Measurements from ENCODE around the gene INO80B.
"Not testable (repeated sequence)": the region's sequence is repeated elsewhere in the genome, so short reads cannot be mapped to it uniquely, and the experiment has no call there.

Gene INO80B

DNA sequence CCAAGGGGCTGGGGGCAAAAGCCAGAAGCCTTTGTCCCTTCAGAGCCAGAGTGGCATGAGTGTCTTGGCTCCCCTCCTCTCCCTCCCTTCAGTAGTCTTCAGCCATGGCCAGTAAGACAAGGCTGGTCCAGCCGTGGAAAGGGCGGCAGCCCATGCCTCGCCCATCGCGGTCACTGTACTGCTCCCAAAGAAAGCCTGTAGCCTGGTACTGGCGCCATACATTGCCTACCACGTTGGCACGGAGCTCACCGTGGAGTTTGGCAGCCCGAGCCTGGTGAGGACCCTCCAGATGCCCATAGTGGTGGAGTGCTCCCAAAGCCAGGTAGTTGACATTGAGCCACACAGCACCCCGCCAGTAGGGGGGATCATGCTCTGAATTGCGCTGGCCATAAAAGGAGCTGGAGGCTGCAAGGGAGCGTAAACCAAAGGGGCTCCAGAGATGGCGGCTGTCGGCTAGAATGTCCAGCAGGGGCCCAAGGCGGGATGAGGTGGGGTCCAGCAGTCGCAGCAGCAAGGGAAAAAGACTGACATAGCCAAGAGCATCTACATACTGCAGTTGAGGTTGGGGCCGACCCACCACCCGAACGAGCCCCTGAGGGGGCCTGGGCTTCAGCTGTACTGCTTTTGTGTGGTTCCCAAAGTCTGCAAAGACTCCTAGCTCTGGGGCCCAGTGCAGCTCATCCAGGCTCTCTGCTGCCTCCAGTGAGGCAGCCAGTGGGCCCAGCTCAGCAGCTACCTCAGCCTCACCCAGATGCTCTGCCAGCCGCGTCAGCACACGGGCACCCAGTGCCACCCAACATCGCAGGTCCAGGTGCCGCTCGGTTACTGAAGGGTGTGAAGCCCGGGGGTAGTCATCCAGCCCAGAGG is 6.5 kb downstream of the INO80B start:
- peak; percentile 60 for DNase-seq
- no peak overlapping the region for H3K27ac ChIP-seq
- H3K4me3 ChIP-seq (ENCODE audit: low read depth, low read length), result no peak overlapping the region
- TF ChIP-seq CTCF (IDR thresholded peaks at IDR 0.05; ENCODE audit: low read depth, low read length), result peak; percentile 46
- H3K36me3 ChIP-seq, result peaks cover 33% of the 10 kb centered on the region
- no peaks in the 10 kb centered on the region for H3K27me3 ChIP-seq (ENCODE audit: insufficient read depth, low read depth, severe bottlenecking)
- no peaks in the 10 kb centered on the region for H3K9me3 ChIP-seq (ENCODE audit: severe bottlenecking)

GRCh38 chr2:74462054-74462785 is 7.3 kb downstream of the INO80B start:
- no peaks in the 10 kb centered on the region for H3K9me3 ChIP-seq (ENCODE audit: severe bottlenecking)
- no peaks in the 10 kb centered on the region for H3K27me3 ChIP-seq (ENCODE audit: insufficient read depth, low read depth, severe bottlenecking)
- no peak overlapping the region for H3K4me3 ChIP-seq (ENCODE audit: low read depth, low read length)
- H3K27ac ChIP-seq, result no peak overlapping the region
- H3K36me3 ChIP-seq, result peaks cover 32% of the 10 kb centered on the region
- no peak for DNase-seq
- no peak for TF ChIP-seq CTCF (IDR thresholded peaks at IDR 0.05; ENCODE audit: low read depth, low read length)

- Histone ChIP-seq H3K36me3 (peaks cover 32% of the 10 kb centered on the region), H3K27ac (no peak overlapping the region), H3K9me3 (ENCODE audit: severe bottlenecking) (no peaks in the 10 kb centered on the region), H3K4me3 (ENCODE audit: low read depth, low read length) (no peak overlapping the region), H3K27me3 (ENCODE audit: insufficient read depth, low read depth, severe bottlenecking) (no peaks in the 10 kb centered on the region)
- TF ChIP-seq CTCF (IDR thresholded peaks at IDR 0.05; ENCODE audit: low read depth, low read length), result no peak
- no peak for DNase-seq
These were observed 7.9 kb downstream of the INO80B start for GRCh38 chr2:74462786-74463105.

DNA sequence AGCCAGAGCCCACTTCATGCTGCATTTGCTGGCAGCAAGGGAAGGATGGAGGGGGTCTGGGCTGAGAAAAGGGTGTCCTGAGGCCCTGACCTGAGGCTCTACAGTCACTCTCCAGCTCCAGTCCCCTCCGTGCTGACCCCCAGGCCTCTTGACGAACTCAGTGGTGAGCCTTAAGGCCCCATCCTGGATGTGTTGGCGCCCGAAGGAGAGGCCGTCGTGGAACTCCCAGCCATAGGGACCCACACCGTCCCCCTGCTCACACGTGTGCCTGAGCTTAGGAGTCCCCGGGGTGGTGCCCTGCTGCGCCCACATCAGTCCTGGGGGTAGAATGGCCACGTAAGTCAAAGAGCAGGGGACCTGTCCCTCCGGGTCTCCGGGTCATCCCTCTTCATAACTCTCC is 9.5 kb downstream of the INO80B start:
- peak overlapping the region; percentile 73 for H3K27ac ChIP-seq
- DNase-seq, result no peak
- no peak for TF ChIP-seq CTCF (IDR thresholded peaks at IDR 0.05; ENCODE audit: low read depth, low read length)

DNA sequence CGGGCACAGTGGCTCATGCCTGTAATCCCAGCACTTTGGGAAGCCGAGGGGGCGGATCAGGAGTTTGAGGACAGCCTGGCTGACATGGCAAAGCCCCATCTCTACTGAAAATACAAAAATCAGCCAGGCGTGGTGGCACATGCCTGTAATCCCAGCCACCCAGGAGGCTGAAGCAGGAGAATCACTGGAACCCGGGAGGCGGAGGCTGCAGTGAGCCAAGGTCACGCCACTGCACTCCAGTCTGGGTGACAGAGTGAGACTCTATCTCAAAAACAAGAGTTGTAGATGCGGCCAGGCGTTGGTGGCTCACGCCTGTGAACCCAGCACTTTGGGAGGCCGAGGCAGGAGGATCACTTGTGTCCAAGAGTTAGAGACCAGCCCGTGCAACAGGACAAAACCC is 15.9 kb downstream of the INO80B start:
- not testable (repeated sequence) for H3K27ac ChIP-seq; H3K4me3 ChIP-seq (ENCODE audit: low read depth, low read length); H3K27me3 ChIP-seq (ENCODE audit: insufficient read depth, low read depth, severe bottlenecking); DNase-seq; H3K9me3 ChIP-seq (ENCODE audit: severe bottlenecking)
- H3K36me3 ChIP-seq, result peaks cover 32% of the 10 kb centered on the region

More for the DNA sequence above, 9.5 kb downstream of the INO80B start:
- no peaks in the 10 kb centered on the region for H3K27me3 ChIP-seq (ENCODE audit: insufficient read depth, low read depth, severe bottlenecking)
- H3K36me3 ChIP-seq, result peaks cover 32% of the 10 kb centered on the region
- H3K4me3 ChIP-seq (ENCODE audit: low read depth, low read length), result peak overlapping the region; percentile 73
- H3K9me3 ChIP-seq (ENCODE audit: severe bottlenecking), result no peaks in the 10 kb centered on the region

DNA sequence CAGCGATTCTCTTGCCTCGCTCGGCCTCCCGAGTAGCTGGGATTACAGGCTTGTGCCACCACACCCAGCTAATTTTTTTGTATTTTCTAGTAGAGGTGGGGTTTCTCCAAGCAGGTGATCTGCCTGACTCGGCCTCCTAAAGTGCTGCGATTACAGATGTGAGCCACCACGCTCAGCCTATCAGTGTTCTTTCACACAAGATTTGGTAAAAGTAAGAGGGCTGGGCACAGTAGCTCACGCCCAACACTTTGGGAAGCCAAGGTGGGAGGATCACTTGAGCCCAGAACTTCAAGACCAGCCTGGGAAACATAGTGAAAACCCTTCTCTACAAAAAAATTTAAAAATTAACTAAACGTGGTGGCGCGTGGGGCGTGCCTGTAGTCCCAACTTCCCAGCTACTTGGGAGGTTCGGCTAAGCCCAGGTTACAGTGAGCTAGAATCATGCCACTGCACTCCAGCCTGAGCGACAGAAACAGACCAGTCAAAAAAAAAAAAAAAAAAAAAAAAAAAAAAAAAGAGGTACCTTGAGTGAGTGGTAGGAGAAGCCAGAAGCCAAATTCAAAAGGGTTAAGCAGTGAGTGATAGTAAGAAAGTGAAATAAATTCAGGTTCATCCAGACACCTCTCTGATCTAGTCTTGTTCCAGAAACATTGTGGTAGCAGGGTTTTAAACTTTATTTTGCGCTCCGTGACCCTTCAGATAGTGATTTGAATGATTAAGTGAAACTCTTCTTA is 16.6 kb downstream of the INO80B start:
- peak overlapping the region; percentile 68 for H3K4me3 ChIP-seq (ENCODE audit: low read depth, low read length)
- peak overlapping the region; percentile 86 for H3K27ac ChIP-seq
- peaks cover 36% of the 10 kb centered on the region for H3K36me3 ChIP-seq

More for the DNA sequence above, 16.6 kb downstream of the INO80B start:
- Histone ChIP-seq H3K27me3 (ENCODE audit: insufficient read depth, low read depth, severe bottlenecking) (no peaks in the 10 kb centered on the region), H3K9me3 (ENCODE audit: severe bottlenecking) (no peaks in the 10 kb centered on the region)
- no peak for DNase-seq
- no peak for TF ChIP-seq CTCF (IDR thresholded peaks at IDR 0.05; ENCODE audit: low read depth, low read length)
